GM18861 (cell line): Measurements from ENCODE around the gene ZNF217.
"Not testable (repeated sequence)": the region's sequence is repeated elsewhere in the genome, so short reads cannot be mapped to it uniquely, and the experiment has no call there.

Experiments used
- ATAC-seq: cut with Tn5 transposase; IDR thresholded peaks from one replicate; pipeline ENCODE4 v1.9.1; 2021; ENCODE audit not compliant: unreplicated experiment

The ZNF217 gene

GRCh38 chr20:53584550-53584913 lies 9.1 kb downstream of the ZNF217 start:
- not testable (repeated sequence) for ATAC-seq

GRCh38 chr20:53583660-53584549 lies 9.7 kb downstream of the ZNF217 start:
- ATAC-seq: not testable (repeated sequence)

GRCh38 chr20:53582574-53583351 lies 10.9 kb downstream of the ZNF217 start:
- ATAC-seq: no peak

GRCh38 chr20:53582251-53582570 lies 11.4 kb downstream of the ZNF217 start:
- ATAC-seq: no peak

- no peak for ATAC-seq
Measured at GRCh38 chr20:53581444-53582250, 12.0 kb downstream of the ZNF217 start.

- no peak for ATAC-seq
Measured at GRCh38 chr20:53580376-53581111, 13.1 kb downstream of the ZNF217 start.

GRCh38 chr20:53579581-53580375 lies 13.9 kb downstream of the ZNF217 start:
- ATAC-seq: no peak

GRCh38 chr20:53579266-53579580 lies 14.4 kb downstream of the ZNF217 start:
- ATAC-seq: no peak

GRCh38 chr20:53578492-53579222 lies 15.0 kb downstream of the ZNF217 start:
- peak; percentile 38 for ATAC-seq

- no peak for ATAC-seq
Measured at GRCh38 chr20:53576586-53577318, 16.9 kb downstream of the ZNF217 start.

GRCh38 chr20:53576195-53576580 lies 17.5 kb downstream of the ZNF217 start:
- ATAC-seq: no peak

GRCh38 chr20:53575481-53576194 lies 18.0 kb downstream of the ZNF217 start:
- no peak for ATAC-seq

GRCh38 chr20:53574819-53575218 lies 18.8 kb downstream of the ZNF217 start:
- ATAC-seq: no peak

GRCh38 chr20:53574259-53574789 lies 19.3 kb downstream of the ZNF217 start:
- no peak for ATAC-seq

GRCh38 chr20:53571555-53572286 lies 21.9 kb downstream of the ZNF217 start:
- no peak for ATAC-seq

- ATAC-seq: no peak
Measured at GRCh38 chr20:53570446-53571276, 23.0 kb downstream of the ZNF217 start.
